ENCODE results near the gene DLX3.

The DLX3 gene

GRCh38 chr17:49991409-49991808 is 3.6 kb downstream of the DLX3 start:
- DNase-seq, result no peak

DNA sequence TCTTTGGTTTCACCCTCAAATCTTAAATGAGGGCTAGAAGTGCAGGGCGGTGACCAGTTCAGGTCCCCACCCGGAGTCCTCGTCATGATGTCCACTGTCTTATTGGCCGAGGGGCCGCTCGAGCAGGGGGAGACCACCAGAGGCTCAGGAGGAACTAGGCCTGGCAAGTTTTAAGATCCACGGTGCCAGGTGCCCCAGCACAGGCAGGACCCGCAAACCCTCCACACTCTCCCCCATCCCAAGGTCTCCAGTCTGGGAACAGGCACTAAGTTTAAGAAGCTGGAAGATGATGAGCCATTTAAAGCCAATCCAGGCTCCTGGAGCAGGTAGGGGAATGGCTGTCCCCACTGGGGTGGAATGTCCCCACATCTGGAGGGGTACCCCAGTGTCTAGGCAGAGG is 4.1 kb downstream of the DLX3 start:
- no peak for DNase-seq

- no peak for DNase-seq
Measured at GRCh38 chr17:49990331-49990730, 4.7 kb downstream of the DLX3 start.

DNA sequence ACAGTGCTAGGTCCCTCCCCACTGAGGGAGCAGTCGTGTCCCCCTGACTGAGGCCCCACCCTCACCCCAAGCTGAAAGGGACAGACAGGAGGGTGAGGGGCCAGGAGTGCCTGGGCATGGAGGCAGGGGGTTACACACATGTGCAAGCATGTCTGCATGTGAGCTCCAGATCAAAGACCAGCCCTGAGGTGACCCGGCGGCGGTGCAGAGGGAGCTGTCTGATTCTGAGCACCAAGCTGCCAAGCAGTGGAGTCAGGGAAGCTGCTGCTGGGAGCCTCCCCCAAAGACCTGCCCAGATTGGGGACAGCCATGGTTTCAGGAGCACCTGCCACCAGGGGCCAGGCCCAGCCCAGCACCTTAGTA is 5.5 kb downstream of the DLX3 start:
- no peak for DNase-seq

DNA sequence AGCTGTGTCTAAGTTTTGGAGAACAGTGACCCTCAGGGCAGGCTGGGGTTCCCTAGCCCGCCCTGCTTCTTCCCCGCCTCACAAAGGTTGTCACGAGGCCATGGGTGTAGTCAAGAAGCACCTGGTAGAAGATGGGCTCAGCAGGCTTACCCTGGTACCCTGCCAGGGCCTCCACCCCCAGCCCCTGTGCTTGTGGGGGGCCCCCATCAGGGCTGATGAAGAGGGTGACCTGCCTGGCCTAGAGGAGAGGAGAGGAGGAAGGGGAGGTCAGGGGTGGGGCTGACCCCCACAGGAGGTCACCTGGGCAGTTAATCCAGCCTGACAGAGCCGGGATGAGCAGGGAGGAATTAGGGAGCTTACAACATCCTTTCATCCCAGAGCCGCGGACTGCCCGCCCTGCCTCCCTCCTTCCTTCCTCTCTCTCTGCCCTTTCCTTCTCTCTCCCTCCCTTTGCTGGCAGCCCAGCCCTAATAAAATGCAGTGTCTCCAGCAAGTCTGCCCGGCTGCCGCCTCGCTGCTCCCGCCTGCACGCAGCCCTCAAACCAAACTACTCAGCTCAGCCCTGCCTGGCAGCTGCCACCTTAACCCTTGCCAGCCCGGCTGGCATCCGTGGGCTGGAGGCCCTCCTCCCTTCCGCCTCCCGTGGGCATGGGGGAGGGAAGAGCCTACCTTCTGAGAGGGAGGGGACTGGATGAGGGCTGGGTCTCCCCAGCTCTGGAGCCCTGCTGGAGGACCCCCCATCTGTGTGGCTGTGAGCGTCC is 7.2 kb downstream of the DLX3 start:
- DNase-seq, result no peak

DNA sequence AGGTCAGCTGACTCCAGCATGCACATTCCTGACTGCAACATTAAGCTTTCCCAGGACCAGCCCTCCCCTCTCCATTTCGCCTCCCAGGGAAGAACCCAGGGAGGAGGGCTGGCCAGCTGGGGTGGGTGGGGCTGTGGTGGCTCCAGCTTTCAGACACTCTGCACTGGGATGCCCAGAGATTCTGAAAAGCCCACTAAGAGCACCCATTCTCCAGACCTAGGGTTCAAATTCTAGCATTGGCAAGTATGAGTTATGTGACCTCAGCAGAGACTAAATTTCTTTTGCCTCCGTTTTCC is 7.8 kb downstream of the DLX3 start:
- DNase-seq, result no peak

- DNase-seq, result no peak
Measured at GRCh38 chr17:49986396-49987289, 8.4 kb downstream of the DLX3 start.

GRCh38 chr17:49985310-49985990 is 9.6 kb downstream of the DLX3 start:
- DNase-seq, result peak; percentile 0

GRCh38 chr17:49984776-49985175 is 10.2 kb downstream of the DLX3 start:
- DNase-seq, result no peak

GRCh38 chr17:49984283-49984682 is 10.7 kb downstream of the DLX3 start:
- no peak for DNase-seq

GRCh38 chr17:49980703-49981197 is 14.3 kb downstream of the DLX3 start:
- peak; percentile 70 for DNase-seq

DNA sequence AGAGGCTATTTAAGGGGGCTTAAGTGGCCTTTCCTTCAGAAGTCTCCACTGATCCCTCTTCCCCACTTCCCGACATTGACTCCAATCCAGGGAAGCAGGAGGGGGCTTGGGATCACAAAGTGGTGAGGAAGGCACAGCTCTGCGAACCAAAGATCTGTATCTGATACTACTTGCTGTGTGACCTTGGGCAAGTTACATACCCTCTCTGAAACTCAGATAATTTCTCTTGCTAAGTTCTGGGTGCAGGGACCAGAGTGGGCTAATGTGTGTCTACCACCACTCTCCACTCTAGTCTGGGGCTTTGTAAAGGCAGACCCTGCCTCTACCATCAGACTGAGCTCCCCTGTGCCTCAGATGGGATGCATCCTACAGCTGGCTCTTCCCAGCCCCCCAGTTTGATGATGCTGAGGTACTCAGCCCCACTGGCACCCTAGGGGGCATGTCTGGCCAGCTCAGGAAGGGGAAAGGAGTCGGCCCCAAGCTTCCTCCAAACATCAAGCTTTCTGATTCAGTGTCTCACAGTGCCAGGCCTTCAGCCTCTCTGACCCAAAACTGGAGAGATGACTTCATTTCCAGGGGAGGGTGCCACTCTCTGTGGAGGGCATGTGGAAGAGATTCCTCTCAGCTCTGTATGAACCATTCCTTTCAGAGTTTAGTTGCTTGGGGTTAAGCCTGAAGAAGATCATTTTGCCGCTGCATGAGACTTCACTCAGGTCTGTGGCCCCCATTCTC is 15.1 kb downstream of the DLX3 start:
- DNase-seq, result no peak

GRCh38 chr17:49978501-49978900 is 16.5 kb downstream of the DLX3 start:
- DNase-seq, result no peak

DNA sequence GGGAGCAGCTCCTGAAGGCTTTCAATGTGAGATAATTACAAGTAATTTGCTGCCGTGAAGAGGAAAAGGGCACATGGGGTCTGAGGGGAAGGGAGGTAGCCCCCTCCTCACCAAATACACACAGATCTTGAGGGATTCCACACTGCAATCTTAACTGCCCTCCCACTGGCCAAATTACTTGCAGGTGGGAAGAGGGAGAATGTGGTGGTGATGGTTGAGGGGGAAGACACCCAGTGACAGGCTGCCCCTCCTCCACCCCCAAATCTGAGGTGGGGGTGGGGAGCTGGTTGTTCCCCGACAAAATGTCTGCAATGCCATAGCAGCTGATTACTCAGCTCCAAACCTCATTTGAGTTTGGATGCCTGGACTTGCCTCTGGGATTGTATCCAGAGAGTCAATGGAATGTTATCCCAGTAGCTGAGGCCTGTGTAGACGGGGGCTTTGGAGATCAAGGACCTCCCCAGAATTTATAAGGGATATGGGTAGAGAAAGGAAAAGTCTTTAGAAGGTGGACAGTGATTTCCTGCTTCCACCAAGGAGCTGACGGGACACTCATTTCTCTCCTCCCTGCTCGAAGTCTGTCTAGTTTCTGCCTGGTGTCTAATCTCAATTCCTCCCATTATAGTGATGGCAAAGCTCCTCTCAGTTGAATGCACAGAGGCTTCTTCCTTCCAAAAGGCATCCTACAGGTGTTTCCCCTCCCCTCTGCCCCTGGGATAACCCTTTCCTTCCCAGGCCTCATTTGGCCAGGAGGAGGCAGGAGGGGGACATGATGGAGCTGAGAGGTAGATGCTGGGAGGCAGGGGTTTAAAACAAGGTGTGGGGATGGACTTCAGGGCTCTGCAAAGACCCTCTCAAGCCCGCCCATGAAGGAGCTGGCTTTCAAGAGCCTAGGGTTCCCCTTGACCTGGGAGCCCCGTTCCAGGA is 17.3 kb downstream of the DLX3 start:
- DNase-seq, result no peak

GRCh38 chr17:49976828-49977202 is 18.2 kb downstream of the DLX3 start:
- no peak for DNase-seq

DNA sequence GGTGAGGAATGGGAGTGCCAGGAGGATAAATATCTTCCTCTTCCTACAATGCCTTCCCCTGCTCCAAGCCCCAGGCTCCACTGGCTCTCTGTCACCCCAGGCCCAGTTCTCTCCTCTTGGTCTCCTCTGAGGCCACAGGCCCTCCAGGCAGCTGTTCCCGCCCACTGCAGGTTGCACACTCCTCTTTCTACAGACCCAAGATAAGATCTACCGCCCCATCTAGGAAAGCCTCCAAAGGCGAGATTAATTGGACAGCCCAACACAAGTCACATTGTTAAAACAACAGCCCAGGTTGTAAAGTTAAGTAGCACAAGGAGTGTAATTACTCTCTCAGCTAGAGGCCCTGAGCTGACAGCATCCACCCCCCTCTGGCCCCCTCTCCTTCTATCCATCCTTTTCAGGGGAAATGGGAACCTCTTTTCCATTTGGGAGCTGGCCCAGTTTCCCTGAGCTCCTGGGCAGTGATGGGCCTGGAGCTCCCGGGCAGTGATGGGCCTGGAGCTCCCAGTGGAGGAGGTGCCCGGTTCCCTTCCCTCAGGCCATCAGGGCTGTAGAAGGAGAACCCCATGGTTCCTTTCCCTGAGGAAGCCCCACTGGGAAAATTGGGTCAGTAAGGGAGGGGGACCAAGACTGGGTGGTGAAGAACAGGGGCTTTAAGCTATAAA is 18.7 kb downstream of the DLX3 start:
- no peak for DNase-seq

- DNase-seq, result no peak
Measured at GRCh38 chr17:49975531-49975930, 19.5 kb downstream of the DLX3 start.

- DNase-seq, result no peak
Measured at GRCh38 chr17:49973271-49973615, 21.8 kb downstream of the DLX3 start.

- DNase-seq, result no peak
Measured at GRCh38 chr17:49972486-49973270, 22.3 kb downstream of the DLX3 start.

GRCh38 chr17:49971848-49972485 is 23.1 kb downstream of the DLX3 start:
- no peak for DNase-seq
